Neural cell (in vitro differentiated cells): ENCODE measurements around the gene CREBBP. TPM values are rescaled to one million over a fixed set of nuclear protein-coding genes. Genes with fewer than 3 reads are reported as not detected.

Experiments
- H2AFZ ChIP-seq: fragments of 200-600, 300-800 bp; sonication (generic), shearing (Covaris generic); 2 replicates; pipeline ENCODE4 v1.6.0; 2014; ENCODE audit warnings: low read depth, mild to moderate bottlenecking, antibody characterized with exemption, low read length, moderate library complexity
- H3F3A ChIP-seq: fragments of 200-600 bp; shearing (Covaris generic); 2 replicates; pipeline ENCODE4 v1.6.1; 2016; ENCODE audit warnings: mild to moderate bottlenecking, moderate library complexity, mixed read lengths, antibody characterized with exemption, low read length; ENCODE audit not compliant: insufficient read depth, poor library complexity, severe bottlenecking
- H3K27ac ChIP-seq: fragments of 200-600, 300-800 bp; sonication (generic), shearing (Covaris generic); 2 replicates; pipeline ENCODE4 v1.5.1; 2014; ENCODE audit warnings: mild to moderate bottlenecking, low read length, moderate library complexity
- H3K27me3 ChIP-seq: fragments of 300-800, 200-600 bp; sonication (generic), shearing (Covaris generic); 2 replicates; pipeline ENCODE4 v1.6.0; 2014; ENCODE audit warnings: mild to moderate bottlenecking, low read depth, low read length, moderate library complexity; ENCODE audit not compliant: insufficient read depth
- H3K36me3 ChIP-seq: fragments of 300-800, 200-600 bp; sonication (generic), shearing (Covaris generic); 2 replicates; pipeline ENCODE4 v1.5.1; 2014; ENCODE audit warnings: mild to moderate bottlenecking, antibody characterized with exemption, low read length, moderate library complexity; ENCODE audit not compliant: insufficient read depth
- H3K4me2 ChIP-seq: fragments of 300-800, 200-600 bp; sonication (generic), shearing (Covaris generic); 2 replicates; pipeline ENCODE4 v1.6.0; 2014; ENCODE audit warnings: mild to moderate bottlenecking, low read length
- H3K4me3 ChIP-seq: fragments of 300-800, 200-600 bp; sonication (generic), shearing (Covaris generic); 2 replicates; pipeline ENCODE4 v1.5.1; 2014; ENCODE audit warnings: mild to moderate bottlenecking, low read length, moderate library complexity
- H3K79me2 ChIP-seq: fragments of 200-600 bp; shearing (Covaris generic); replicated peaks from 2 replicates; pipeline ENCODE4 v1.6.0; 2014; ENCODE audit warnings: mild to moderate bottlenecking, low read length, moderate library complexity; ENCODE audit not compliant: insufficient read depth
- H3K9ac ChIP-seq: fragments of 300-800, 200-600 bp; sonication (generic), shearing (Covaris generic); 2 replicates; pipeline ENCODE4 v1.6.1; 2016; ENCODE audit warnings: mild to moderate bottlenecking, low read length, mixed read lengths
- H3K9me2 ChIP-seq: fragments of 200-600 bp; shearing (Covaris generic); 2 replicates; pipeline ENCODE4 v1.6.1; 2016; ENCODE audit warnings: mild to moderate bottlenecking, low read length, mixed read lengths; ENCODE audit not compliant: insufficient read depth
- H3K9me3 ChIP-seq: fragments of 200-600, 300-800 bp; sonication (generic), shearing (Covaris generic); 2 replicates; pipeline ENCODE4 v1.6.1; 2016; ENCODE audit warnings: mild to moderate bottlenecking, mixed run types, low read length, moderate library complexity, mixed read lengths
- H4K20me1 ChIP-seq: fragments of 200-600 bp; shearing (Covaris generic); 2 replicates; pipeline ENCODE4 v1.6.1; 2016; ENCODE audit warnings: mild to moderate bottlenecking, mixed run types; ENCODE audit not compliant: insufficient read depth
- CTCF ChIP-seq: fragments of 450-650 bp; IDR thresholded peaks from 2 replicates; pipeline ENCODE4 v1.5.1; 2014; ENCODE audit warnings: antibody characterized with exemption, mild to moderate bottlenecking, moderate library complexity; ENCODE audit not compliant: poor library complexity, severe bottlenecking
- EP300 ChIP-seq: fragments of 450-650 bp; conservative IDR thresholded peaks from 2 replicates; pipeline ENCODE4 v1.6.1; 2014; ENCODE audit warnings: antibody characterized with exemption, mild to moderate bottlenecking, moderate library complexity; ENCODE audit not compliant: poor library complexity, severe bottlenecking
- EZH2 ChIP-seq: fragments of 200-600, 300-800 bp; shearing (Covaris generic), sonication (generic); IDR thresholded peaks from 2 replicates; pipeline ENCODE4 v1.6.1; 2014; ENCODE audit warnings: antibody characterized with exemption, low read length, borderline replicate concordance, mild to moderate bottlenecking; ENCODE audit not compliant: insufficient read depth, poor library complexity, severe bottlenecking
- MXI1 ChIP-seq: fragments of 450-650 bp; conservative IDR thresholded peaks from 2 replicates; pipeline ENCODE4 v1.6.1; 2014; ENCODE audit warnings: antibody characterized with exemption, mild to moderate bottlenecking; ENCODE audit not compliant: poor library complexity, severe bottlenecking
- POLR2AphosphoS5 ChIP-seq: IDR thresholded peaks from 2 replicates; pipeline ENCODE4 v1.6.1; 2012
- RAD21 ChIP-seq: fragments of 450-650 bp; conservative IDR thresholded peaks from 2 replicates; pipeline ENCODE4 v1.6.1; 2014; ENCODE audit warnings: antibody characterized with exemption, mild to moderate bottlenecking, moderate library complexity
- SMC3 ChIP-seq: fragments of 450-650 bp; conservative IDR thresholded peaks from 2 replicates; pipeline ENCODE4 v1.6.1; 2014; ENCODE audit warnings: antibody characterized with exemption, mild to moderate bottlenecking, moderate library complexity; ENCODE audit not compliant: poor library complexity
- TAF1 ChIP-seq: IDR thresholded peaks from 2 replicates; pipeline ENCODE4 v1.6.1; 2012; ENCODE audit warnings: low read depth
- polyA plus RNA-seq: library from polyadenylated mRNA; depleted of rRNA; stranded (reverse); fragments of >200 nt; gene quantifications from 2 replicates; pipeline ENCODE4 v1.2.3, GENCODE V29; 2014
- TF ChIP-seq, protein P1 (sequence below): IDR thresholded peaks from 2 replicates; pipeline ENCODE4 v1.6.1; 2012; ENCODE audit warnings: borderline replicate concordance

The CREBBP gene
- polyA plus RNA-seq, 1 donor from 2014 or later: 3.3 TPM

DNA sequence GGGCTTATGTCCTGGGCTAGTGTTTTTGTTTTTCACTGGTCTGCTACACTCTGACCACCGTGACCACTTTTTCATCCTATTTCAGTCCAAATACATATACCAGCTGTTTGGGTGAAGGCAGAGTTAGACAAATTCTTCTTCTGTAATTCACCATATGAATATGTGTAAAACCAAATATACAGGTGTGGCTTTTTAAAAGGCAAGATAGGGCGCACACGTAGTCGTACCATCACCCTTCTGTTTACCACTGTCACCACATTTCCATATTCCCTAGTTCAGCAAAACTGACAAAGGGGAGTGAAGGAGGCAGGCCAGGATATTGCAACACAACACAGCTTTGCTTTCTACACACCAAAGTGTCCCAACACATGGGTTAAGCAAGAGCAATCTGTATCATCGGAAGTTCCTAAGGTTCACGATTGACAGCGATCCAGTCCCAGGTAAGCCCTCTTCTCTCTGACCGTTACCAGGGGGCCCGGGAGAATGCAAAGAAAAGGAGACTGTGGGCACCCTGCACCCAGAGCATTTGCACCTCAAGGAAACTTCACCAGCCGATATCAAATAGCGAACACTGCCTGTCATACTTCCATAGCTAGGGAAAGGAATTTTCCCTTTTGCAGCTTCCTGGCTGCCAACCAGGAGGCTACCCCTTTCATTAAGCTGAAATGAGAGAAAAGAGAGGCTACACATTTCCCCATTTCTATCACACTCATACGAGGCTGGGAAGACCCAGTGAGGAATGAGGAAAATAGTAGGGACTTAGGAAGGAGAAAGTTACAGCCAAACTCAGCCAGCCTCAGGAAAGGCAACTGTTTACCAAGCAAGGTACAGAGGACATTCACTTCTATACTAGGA lies 23.1 kb downstream of the CREBBP start:
- Histone ChIP-seq H3K27me3 (no peaks in the 10 kb centered on the region), H3F3A (no peaks in the 10 kb centered on the region), H3K9ac (no peak overlapping the region), H3K79me2 (peaks cover 87% of the 10 kb centered on the region), H3K27ac (no peak overlapping the region), H2AFZ (no peak overlapping the region), H4K20me1 (peaks cover 29% of the 10 kb centered on the region), H3K4me3 (no peak overlapping the region), H3K36me3 (no peaks in the 10 kb centered on the region), H3K9me3 (no peaks in the 10 kb centered on the region), H3K9me2 (no peaks in the 10 kb centered on the region), H3K4me2 (no peak overlapping the region)
- TF ChIP-seq EP300 (no peak), EZH2 (no peak), SMC3 (no peak), CTCF (no peak), TAF1 (no peak), POLR2AphosphoS5 (no peak), MXI1 (no peak), RAD21 (no peak)
- TF ChIP-seq, protein P1, sequence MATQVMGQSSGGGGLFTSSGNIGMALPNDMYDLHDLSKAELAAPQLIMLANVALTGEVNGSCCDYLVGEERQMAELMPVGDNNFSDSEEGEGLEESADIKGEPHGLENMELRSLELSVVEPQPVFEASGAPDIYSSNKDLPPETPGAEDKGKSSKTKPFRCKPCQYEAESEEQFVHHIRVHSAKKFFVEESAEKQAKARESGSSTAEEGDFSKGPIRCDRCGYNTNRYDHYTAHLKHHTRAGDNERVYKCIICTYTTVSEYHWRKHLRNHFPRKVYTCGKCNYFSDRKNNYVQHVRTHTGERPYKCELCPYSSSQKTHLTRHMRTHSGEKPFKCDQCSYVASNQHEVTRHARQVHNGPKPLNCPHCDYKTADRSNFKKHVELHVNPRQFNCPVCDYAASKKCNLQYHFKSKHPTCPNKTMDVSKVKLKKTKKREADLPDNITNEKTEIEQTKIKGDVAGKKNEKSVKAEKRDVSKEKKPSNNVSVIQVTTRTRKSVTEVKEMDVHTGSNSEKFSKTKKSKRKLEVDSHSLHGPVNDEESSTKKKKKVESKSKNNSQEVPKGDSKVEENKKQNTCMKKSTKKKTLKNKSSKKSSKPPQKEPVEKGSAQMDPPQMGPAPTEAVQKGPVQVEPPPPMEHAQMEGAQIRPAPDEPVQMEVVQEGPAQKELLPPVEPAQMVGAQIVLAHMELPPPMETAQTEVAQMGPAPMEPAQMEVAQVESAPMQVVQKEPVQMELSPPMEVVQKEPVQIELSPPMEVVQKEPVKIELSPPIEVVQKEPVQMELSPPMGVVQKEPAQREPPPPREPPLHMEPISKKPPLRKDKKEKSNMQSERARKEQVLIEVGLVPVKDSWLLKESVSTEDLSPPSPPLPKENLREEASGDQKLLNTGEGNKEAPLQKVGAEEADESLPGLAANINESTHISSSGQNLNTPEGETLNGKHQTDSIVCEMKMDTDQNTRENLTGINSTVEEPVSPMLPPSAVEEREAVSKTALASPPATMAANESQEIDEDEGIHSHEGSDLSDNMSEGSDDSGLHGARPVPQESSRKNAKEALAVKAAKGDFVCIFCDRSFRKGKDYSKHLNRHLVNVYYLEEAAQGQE: no peak

DNA sequence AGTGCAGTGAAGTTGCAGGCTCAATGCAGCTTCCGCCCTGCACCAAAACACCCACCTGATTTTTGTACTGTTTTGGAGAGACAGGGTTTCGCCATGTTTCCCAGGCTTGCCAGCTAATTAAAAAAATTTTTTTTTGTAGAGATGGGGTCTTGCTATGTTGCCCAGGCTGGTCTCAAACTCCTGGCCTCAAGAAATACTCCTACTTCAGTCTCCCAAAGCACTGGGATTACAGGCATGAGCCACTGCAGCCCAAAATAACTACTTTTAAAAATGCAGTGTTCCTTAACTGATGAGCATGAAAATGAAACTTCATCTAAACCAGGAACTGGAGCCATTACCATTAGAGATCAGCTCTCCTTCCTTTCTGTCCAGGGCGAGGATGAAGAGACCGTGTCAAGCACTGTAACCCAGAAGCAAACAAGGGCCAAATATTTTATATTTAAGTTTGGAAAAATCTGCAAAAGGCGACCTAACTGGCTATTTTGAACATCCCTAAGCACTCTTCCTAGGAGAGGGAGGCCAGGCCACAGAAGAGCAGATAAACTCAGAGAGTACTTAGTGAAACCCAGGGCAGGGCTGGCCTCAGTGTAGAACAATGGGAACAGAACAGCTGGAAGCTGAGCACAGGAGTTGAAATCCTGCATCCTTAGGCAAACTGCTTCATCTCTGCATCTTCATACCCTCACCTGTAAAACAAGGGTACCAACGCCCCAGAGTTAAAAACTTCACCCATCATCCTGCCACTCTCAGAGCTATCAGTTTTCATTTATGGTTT lies 24.0 kb downstream of the CREBBP start:
- H3K27me3 ChIP-seq: no peaks in the 10 kb centered on the region
- H3K36me3 ChIP-seq: no peaks in the 10 kb centered on the region
- peaks cover 28% of the 10 kb centered on the region for H4K20me1 ChIP-seq
- no peaks in the 10 kb centered on the region for H3K9me3 ChIP-seq
- H3K4me2 ChIP-seq: no peak overlapping the region
- no peak overlapping the region for H3K9ac ChIP-seq
- TF ChIP-seq, protein P1: no peak
- TF ChIP-seq CTCF (no peak), EZH2 (no peak), RAD21 (no peak), MXI1 (no peak), POLR2AphosphoS5 (no peak), EP300 (no peak), TAF1 (no peak), SMC3 (no peak)
- no peaks in the 10 kb centered on the region for H3F3A ChIP-seq
- no peak overlapping the region for H3K4me3 ChIP-seq
- no peaks in the 10 kb centered on the region for H3K9me2 ChIP-seq
- H3K27ac ChIP-seq: no peak overlapping the region
- peaks cover 85% of the 10 kb centered on the region for H3K79me2 ChIP-seq
- H2AFZ ChIP-seq: no peak overlapping the region
